HepG2 (cell line): ENCODE results near the gene BTBD19. TPM values are rescaled to one million over a fixed set of nuclear protein-coding genes. Genes with fewer than 3 reads are reported as not detected.

Source experiments
- ATF1 ChIP-seq: IDR thresholded peaks from 2 replicates; pipeline ENCODE4 v1.6.1; 2016; ENCODE audit warnings: mild to moderate bottlenecking, control low read depth
- BHLHE40 ChIP-seq: IDR thresholded peaks from 2 replicates; pipeline ENCODE4 v1.6.1; 2011; ENCODE audit warnings: low read length, improper control_type of control experiment
- CBFB ChIP-seq: sonication (generic); formaldehyde crosslinking; IDR thresholded peaks from 2 replicates; pipeline ENCODE4 v1.4.0; 2020; ENCODE audit warnings: missing genetic modification reagents
- CENPX ChIP-seq: sonication (generic); formaldehyde crosslinking; IDR thresholded peaks from 2 replicates; pipeline ENCODE4 v1.9.0; 2021; ENCODE audit warnings: mild to moderate bottlenecking, missing genetic modification reagents, moderate library complexity
- KLF12 ChIP-seq: sonication (generic); formaldehyde crosslinking; IDR thresholded peaks from 2 replicates; pipeline ENCODE4 v1.4.0; 2020; ENCODE audit warnings: missing genetic modification reagents, borderline replicate concordance
- REPIN1 ChIP-seq: sonication (generic); formaldehyde crosslinking; IDR thresholded peaks from 2 replicates; pipeline ENCODE4 v1.8.0; 2022; ENCODE audit warnings: missing genetic modification reagents, low read depth, mild to moderate bottlenecking, borderline replicate concordance
- SKI ChIP-seq: fragments of 450-650 bp; IDR thresholded peaks from one replicate; pipeline ENCODE4 v1.6.1; 2018; ENCODE audit warnings: mild to moderate bottlenecking; ENCODE audit not compliant: partially characterized antibody
- SOX13 ChIP-seq, 3 experiments: fragments of 450-650 bp in 1 of 3; sonication (generic) in 1 of 3; formaldehyde crosslinking in 1 of 3; IDR thresholded peaks in 2 of 3; conservative IDR thresholded peaks in 1 of 3; 2 replicates each; pipeline versions ENCODE4 v1.5.0 to v1.6.1; 2016 to 2020; ENCODE audit warnings: antibody characterized with exemption in 1 of 3, mild to moderate bottlenecking in 1 of 3, missing compliant biosample characterization in 1 of 3, missing genetic modification reagents in 1 of 3, moderate library complexity in 1 of 3
- ZBTB3 ChIP-seq: sonication (generic); formaldehyde crosslinking; IDR thresholded peaks from 2 replicates; pipeline ENCODE4 v1.4.0; 2020; ENCODE audit warnings: low read depth, mild to moderate bottlenecking, moderate library complexity, missing genetic modification reagents, borderline replicate concordance
- ZMYM4 ChIP-seq: sonication (generic); formaldehyde crosslinking; IDR thresholded peaks from 2 replicates; pipeline ENCODE4 v1.8.1; 2023; ENCODE audit warnings: mild to moderate bottlenecking, missing genetic modification reagents
- ZNF367 ChIP-seq: sonication (generic); formaldehyde crosslinking; IDR thresholded peaks from 2 replicates; pipeline ENCODE4 v1.4.0; 2020; ENCODE audit warnings: missing genetic modification reagents, borderline replicate concordance
- ZNF501 ChIP-seq: sonication (generic); formaldehyde crosslinking; IDR thresholded peaks from 2 replicates; pipeline ENCODE4 v1.5.1; 2020; ENCODE audit warnings: mild to moderate bottlenecking, moderate library complexity, missing genetic modification reagents
- ZNF737 ChIP-seq: sonication (generic); formaldehyde crosslinking; IDR thresholded peaks from 2 replicates; pipeline ENCODE4 v1.5.0; 2020; ENCODE audit warnings: missing genetic modification reagents, mild to moderate bottlenecking, borderline replicate concordance
- polyA plus RNA-seq, 8 experiments: library from polyadenylated mRNA; depleted of rRNA in 3 of 8; stranded (reverse) in 7 of 8; unstranded in 1 of 8; fragments of >200 nt; fragmentation: Illumina TruSeq in 4 of 8; extraction: Trizol in 4 of 8; gene quantifications; 2 replicates each; pipeline versions ENCODE4 v1.2.1 to v1.2.3, GENCODE V29; 2011 to 2016; ENCODE audit warnings: low read depth in 4 of 8, missing spikeins in 1 of 8, mixed read lengths in 1 of 8; ENCODE audit not compliant: insufficient read depth in 1 of 8
- total RNA-seq, 5 experiments: library from RNA; depleted of rRNA; stranded (reverse); fragments of >200 nt; fragmentation: Illumina TruSeq; extraction: Trizol; gene quantifications; 2 replicates each; pipeline ENCODE4 v1.2.3, GENCODE V29; 2016; ENCODE audit warnings: low read depth in 1 of 5
- TF ChIP-seq, protein P1 (sequence below), 2 experiments: IDR thresholded peaks; 2 replicates each; pipeline ENCODE4 v1.6.1; 2011 to 2012; ENCODE audit warnings: low read length in 2 of 2, borderline replicate concordance in 1 of 2, low read depth in 1 of 2, mild to moderate bottlenecking in 1 of 2, moderate library complexity in 1 of 2
- TF ChIP-seq, protein P2 (sequence below): sonication (generic); formaldehyde crosslinking; IDR thresholded peaks from 2 replicates; pipeline ENCODE4 v1.5.0; 2020; ENCODE audit warnings: mild to moderate bottlenecking, missing genetic modification reagents
- TF ChIP-seq, protein P3 (sequence below): sonication (generic); formaldehyde crosslinking; conservative IDR thresholded peaks from 2 replicates; pipeline ENCODE4 v1.4.0; 2020; ENCODE audit warnings: missing genetic modification reagents
- TF ChIP-seq, protein P4 (sequence below): sonication (generic); formaldehyde crosslinking; IDR thresholded peaks from 2 replicates; pipeline ENCODE4 v1.4.0; 2020; ENCODE audit warnings: low read depth, mild to moderate bottlenecking, missing genetic modification reagents

The BTBD19 gene
- total and polyA plus RNA-seq, 2 of the 13 experiments (the other 11 are each of a cell fraction or from before 2014, with no cell fraction given) = 2.7 to 6.7 TPM

DNA sequence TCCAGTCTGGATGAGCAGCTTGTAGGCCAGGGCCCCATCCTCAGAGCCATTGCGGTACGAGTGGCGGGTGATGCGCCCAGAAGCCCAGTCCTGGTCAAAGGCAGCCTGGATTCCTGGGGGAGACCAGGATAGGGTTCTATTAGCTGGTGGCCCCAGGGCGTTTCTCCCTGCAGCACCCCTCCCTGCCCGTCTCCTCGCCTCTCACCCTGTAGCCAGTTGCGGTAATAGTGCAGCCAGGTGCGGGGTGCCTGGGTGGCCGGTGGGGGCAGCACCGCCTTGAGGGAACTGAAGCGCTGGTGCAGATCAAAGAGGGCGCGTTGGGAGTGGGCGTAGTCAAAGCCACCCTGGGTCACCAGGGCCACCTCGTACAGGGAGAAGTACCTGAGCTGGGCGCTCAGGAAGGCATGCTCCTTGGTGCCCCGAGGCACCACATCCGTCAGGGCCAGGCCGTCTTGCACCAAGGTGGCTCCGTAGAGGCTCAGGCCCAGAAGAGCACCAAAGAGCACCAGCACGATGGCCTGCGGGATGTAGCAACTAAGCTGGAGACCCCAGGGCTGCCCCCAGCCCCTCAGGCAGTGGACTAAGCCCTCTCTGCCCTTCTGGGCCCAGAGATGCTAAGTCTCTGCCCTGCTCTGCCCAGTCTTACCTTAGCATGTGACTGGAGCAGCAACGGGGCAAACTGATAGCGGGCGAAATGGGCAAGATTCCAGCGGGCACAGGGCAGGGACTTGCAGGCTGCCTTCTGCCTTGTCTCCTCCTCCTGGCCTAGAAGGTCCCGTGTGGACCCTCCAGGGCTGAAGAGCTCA, 19.1 kb downstream of the BTBD19 start (continued):
- TF ChIP-seq, protein P1, sequence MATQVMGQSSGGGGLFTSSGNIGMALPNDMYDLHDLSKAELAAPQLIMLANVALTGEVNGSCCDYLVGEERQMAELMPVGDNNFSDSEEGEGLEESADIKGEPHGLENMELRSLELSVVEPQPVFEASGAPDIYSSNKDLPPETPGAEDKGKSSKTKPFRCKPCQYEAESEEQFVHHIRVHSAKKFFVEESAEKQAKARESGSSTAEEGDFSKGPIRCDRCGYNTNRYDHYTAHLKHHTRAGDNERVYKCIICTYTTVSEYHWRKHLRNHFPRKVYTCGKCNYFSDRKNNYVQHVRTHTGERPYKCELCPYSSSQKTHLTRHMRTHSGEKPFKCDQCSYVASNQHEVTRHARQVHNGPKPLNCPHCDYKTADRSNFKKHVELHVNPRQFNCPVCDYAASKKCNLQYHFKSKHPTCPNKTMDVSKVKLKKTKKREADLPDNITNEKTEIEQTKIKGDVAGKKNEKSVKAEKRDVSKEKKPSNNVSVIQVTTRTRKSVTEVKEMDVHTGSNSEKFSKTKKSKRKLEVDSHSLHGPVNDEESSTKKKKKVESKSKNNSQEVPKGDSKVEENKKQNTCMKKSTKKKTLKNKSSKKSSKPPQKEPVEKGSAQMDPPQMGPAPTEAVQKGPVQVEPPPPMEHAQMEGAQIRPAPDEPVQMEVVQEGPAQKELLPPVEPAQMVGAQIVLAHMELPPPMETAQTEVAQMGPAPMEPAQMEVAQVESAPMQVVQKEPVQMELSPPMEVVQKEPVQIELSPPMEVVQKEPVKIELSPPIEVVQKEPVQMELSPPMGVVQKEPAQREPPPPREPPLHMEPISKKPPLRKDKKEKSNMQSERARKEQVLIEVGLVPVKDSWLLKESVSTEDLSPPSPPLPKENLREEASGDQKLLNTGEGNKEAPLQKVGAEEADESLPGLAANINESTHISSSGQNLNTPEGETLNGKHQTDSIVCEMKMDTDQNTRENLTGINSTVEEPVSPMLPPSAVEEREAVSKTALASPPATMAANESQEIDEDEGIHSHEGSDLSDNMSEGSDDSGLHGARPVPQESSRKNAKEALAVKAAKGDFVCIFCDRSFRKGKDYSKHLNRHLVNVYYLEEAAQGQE (IDR thresholded peaks at IDR 0.05; ENCODE audit: borderline replicate concordance in 1 of 2, low read depth in 1 of 2, low read length in 2 of 2) = no peak
- TF ChIP-seq CENPX (CRISPR knock-in tag) (no peak), SOX13 (IDR thresholded peaks at IDR 0.05) (no peak), SOX13 (CRISPR knock-in tag; conservative IDR thresholded peaks at IDR 0.05 in 1 of 2, IDR thresholded peaks at IDR 0.05 in 1 of 2) (0 out of 4 replicates have a peak, but pooled peaks of 1 of the 2 experiments have one; percentile 41), ATF1 (CRISPR knock-in tag) (no peak), ZNF501 (CRISPR knock-in tag) (peak; percentile 25; the same call in 1 of the 2 replicates), BHLHE40 (no peak), ZMYM4 (peak; percentile 62; the same call in 1 of the 2 replicates), CBFB (no peak), ZBTB3 (CRISPR knock-in tag) (no peak), SKI (peak; percentile 20), KLF12 (no peak), ZNF367 (no peak), ZNF737 (no peak), REPIN1 (no peak)
- TF ChIP-seq, protein P2, sequence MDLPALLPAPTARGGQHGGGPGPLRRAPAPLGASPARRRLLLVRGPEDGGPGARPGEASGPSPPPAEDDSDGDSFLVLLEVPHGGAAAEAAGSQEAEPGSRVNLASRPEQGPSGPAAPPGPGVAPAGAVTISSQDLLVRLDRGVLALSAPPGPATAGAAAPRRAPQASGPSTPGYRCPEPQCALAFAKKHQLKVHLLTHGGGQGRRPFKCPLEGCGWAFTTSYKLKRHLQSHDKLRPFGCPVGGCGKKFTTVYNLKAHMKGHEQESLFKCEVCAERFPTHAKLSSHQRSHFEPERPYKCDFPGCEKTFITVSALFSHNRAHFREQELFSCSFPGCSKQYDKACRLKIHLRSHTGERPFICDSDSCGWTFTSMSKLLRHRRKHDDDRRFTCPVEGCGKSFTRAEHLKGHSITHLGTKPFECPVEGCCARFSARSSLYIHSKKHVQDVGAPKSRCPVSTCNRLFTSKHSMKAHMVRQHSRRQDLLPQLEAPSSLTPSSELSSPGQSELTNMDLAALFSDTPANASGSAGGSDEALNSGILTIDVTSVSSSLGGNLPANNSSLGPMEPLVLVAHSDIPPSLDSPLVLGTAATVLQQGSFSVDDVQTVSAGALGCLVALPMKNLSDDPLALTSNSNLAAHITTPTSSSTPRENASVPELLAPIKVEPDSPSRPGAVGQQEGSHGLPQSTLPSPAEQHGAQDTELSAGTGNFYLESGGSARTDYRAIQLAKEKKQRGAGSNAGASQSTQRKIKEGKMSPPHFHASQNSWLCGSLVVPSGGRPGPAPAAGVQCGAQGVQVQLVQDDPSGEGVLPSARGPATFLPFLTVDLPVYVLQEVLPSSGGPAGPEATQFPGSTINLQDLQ (CRISPR knock-in tag) = no peak
- TF ChIP-seq, protein P3, sequence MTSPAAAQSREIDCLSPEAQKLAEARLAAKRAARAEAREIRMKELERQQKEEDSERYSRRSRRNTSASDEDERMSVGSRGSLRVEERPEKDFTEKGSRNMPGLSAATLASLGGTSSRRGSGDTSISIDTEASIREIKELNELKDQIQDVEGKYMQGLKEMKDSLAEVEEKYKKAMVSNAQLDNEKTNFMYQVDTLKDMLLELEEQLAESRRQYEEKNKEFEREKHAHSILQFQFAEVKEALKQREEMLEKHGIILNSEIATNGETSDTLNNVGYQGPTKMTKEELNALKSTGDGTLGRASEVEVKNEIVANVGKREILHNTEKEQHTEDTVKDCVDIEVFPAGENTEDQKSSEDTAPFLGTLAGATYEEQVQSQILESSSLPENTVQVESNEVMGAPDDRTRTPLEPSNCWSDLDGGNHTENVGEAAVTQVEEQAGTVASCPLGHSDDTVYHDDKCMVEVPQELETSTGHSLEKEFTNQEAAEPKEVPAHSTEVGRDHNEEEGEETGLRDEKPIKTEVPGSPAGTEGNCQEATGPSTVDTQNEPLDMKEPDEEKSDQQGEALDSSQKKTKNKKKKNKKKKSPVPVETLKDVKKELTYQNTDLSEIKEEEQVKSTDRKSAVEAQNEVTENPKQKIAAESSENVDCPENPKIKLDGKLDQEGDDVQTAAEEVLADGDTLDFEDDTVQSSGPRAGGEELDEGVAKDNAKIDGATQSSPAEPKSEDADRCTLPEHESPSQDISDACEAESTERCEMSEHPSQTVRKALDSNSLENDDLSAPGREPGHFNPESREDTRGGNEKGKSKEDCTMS (CRISPR knock-in tag) = no peak
- TF ChIP-seq, protein P4, sequence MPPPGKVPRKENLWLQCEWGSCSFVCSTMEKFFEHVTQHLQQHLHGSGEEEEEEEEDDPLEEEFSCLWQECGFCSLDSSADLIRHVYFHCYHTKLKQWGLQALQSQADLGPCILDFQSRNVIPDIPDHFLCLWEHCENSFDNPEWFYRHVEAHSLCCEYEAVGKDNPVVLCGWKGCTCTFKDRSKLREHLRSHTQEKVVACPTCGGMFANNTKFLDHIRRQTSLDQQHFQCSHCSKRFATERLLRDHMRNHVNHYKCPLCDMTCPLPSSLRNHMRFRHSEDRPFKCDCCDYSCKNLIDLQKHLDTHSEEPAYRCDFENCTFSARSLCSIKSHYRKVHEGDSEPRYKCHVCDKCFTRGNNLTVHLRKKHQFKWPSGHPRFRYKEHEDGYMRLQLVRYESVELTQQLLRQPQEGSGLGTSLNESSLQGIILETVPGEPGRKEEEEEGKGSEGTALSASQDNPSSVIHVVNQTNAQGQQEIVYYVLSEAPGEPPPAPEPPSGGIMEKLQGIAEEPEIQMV (CRISPR knock-in tag) = no peak
